HCT116 (cell line): ENCODE data around the gene PNMA8C. TPM values are rescaled to one million over a fixed set of nuclear protein-coding genes. Genes with fewer than 3 reads are reported as not detected.

ENCODE experiments used
- ATAC-seq: fragments of 200-7000 bp; cut with Tn5 transposase; 2 replicates; pipeline ENCODE4 v1.9.1; 2020; ENCODE audit warnings: mild to moderate bottlenecking, moderate library complexity
- Bru-seq: library from RNA; stranded (reverse); fragments of 400-500 nt; gene quantifications from one replicate; lab custom pipeline; 2021; lab: Mats Ljungman, UMichigan
- BruChase-seq, 2 experiments: library from RNA; stranded (reverse); fragments of 400-500 nt; gene quantifications; one replicate each; lab custom pipeline; 2021; lab: Mats Ljungman, UMichigan
- BruUV-seq: library from RNA; stranded (reverse); fragments of 400-500 nt; replicated peaks from 2 replicates; lab custom pipeline; 2021; lab: Mats Ljungman, UMichigan
- CTCF ChIA-PET: fragments of 300-600 bp; sonication (Branson Sonifier 250); formaldehyde crosslinking; loops from one replicate; lab custom pipeline; 2021; ENCODE audit warnings: antibody characterized with exemption; lab: Charles Lee
- POLR2A ChIA-PET: fragments of 300-600, 350-600 bp; sonication (Branson Sonifier 250); formaldehyde crosslinking; loops from one replicate; lab custom pipeline; 2021; ENCODE audit warnings: antibody characterized with exemption; lab: Charles Lee
- RAD21 ChIA-PET, 2 experiments: fragments of 300-600 bp; sonication (Branson Sonifier 250); formaldehyde crosslinking; loops; one replicate each; lab custom pipeline; 2023; ENCODE audit warnings: low total read pairs in 2 of 2; ENCODE audit not compliant: uncharacterized antibody in 2 of 2, unreplicated experiment in 2 of 2, low non-redundant PET in 1 of 2; lab: Charles Lee
- DNase-seq: peaks from one replicate; pipeline ENCODE4 v3.0.0-alpha.2; 2010; ENCODE audit warnings: low read depth, low spot score
- H2AFZ ChIP-seq: fragments of 200-600 bp; shearing (Covaris generic), sonication (generic); 2 replicates; pipeline ENCODE4 v1.6.1; 2017; ENCODE audit warnings: low read depth, mixed run types, mixed read lengths, antibody characterized with exemption, low read length; ENCODE audit not compliant: poor library complexity, severe bottlenecking
- H3K27ac ChIP-seq: 2 replicates; pipeline ENCODE4 v1.5.1; 2012; ENCODE audit warnings: low read depth, low read length
- H3K27me3 ChIP-seq: fragments of 200-600 bp; sonication (generic); 2 replicates; pipeline ENCODE4 v1.6.1; 2016; ENCODE audit warnings: mixed run types, low read length, mixed read lengths; ENCODE audit not compliant: insufficient read depth
- H3K36me3 ChIP-seq, 2 experiments: fragments of 200-500 bp in 1 of 2; fragments of 200-600 bp in 1 of 2; sonication (Bioruptor generic) in 1 of 2; sonication (generic) in 1 of 2; 2 replicates each; pipeline versions ENCODE4 v1.5.1 to v1.6.1; 2014 to 2016; ENCODE audit warnings: low read length in 2 of 2, inconsistent platforms in 1 of 2, mixed read lengths in 1 of 2, mixed run types in 1 of 2; ENCODE audit not compliant: insufficient read depth in 2 of 2, control insufficient read depth in 1 of 2
- H3K4me1 ChIP-seq, 2 experiments: fragments of 200-600 bp in 1 of 2; sonication (generic) in 1 of 2; 2 replicates each; pipeline versions ENCODE4 v1.5.1 to v1.6.1; 2012 to 2017; ENCODE audit warnings: low read length in 2 of 2, inconsistent platforms in 1 of 2, mild to moderate bottlenecking in 1 of 2, mixed read lengths in 1 of 2, mixed run types in 1 of 2, moderate library complexity in 1 of 2; ENCODE audit not compliant: insufficient read depth in 2 of 2, control insufficient read depth in 1 of 2
- H3K4me2 ChIP-seq: fragments of 200-600 bp; sonication (generic); 2 replicates; pipeline ENCODE4 v1.6.1; 2017; ENCODE audit warnings: mixed run types, low read length, mixed read lengths
- H3K4me3 ChIP-seq, 2 experiments: fragments of 200-600 bp in 1 of 2; sonication (generic) in 1 of 2; replicated peaks in 1 of 2; 2 replicates each; pipeline ENCODE4 v1.5.1; 2011 to 2016; ENCODE audit warnings: low read length in 2 of 2, control low read depth in 1 of 2, low read depth in 1 of 2, mild to moderate bottlenecking in 1 of 2, mixed read lengths in 1 of 2, mixed run types in 1 of 2
- H3K79me2 ChIP-seq: fragments of 200-600 bp; sonication (generic); 2 replicates; pipeline ENCODE4 v1.6.1; 2017; ENCODE audit warnings: mild to moderate bottlenecking, mixed run types, low read length, moderate library complexity, mixed read lengths; ENCODE audit not compliant: insufficient read depth
- H3K9ac ChIP-seq: fragments of 200-600 bp; sonication (generic); 2 replicates; pipeline ENCODE4 v1.6.1; 2016; ENCODE audit warnings: low read length, mixed read lengths
- H3K9me2 ChIP-seq: fragments of 200-600 bp; sonication (generic), shearing (Covaris generic); 2 replicates; pipeline ENCODE4 v1.6.1; 2017; ENCODE audit warnings: mixed run types, mild to moderate bottlenecking, moderate library complexity; ENCODE audit not compliant: insufficient read depth
- H3K9me3 ChIP-seq, 2 experiments: fragments of 200-500 bp in 1 of 2; fragments of 200-600 bp in 1 of 2; sonication (Bioruptor generic) in 1 of 2; sonication (generic) in 1 of 2; 2 replicates each; pipeline ENCODE4 v1.6.1; 2014 to 2017; ENCODE audit warnings: low read length in 2 of 2, mixed read lengths in 2 of 2, inconsistent platforms in 1 of 2, low read depth in 1 of 2, mild to moderate bottlenecking in 1 of 2, mixed run types in 1 of 2, moderate library complexity in 1 of 2; ENCODE audit not compliant: control insufficient read depth in 1 of 2, insufficient read depth in 1 of 2
- H4K20me1 ChIP-seq: fragments of 200-600 bp; sonication (generic), shearing (Covaris generic); 2 replicates; pipeline ENCODE4 v1.6.1; 2017; ENCODE audit warnings: mixed run types, mild to moderate bottlenecking, moderate library complexity; ENCODE audit not compliant: insufficient read depth
- ATF3 ChIP-seq: IDR thresholded peaks from 2 replicates; pipeline ENCODE4 v1.6.1; 2012
- CBX3 ChIP-seq: IDR thresholded peaks from 2 replicates; pipeline ENCODE4 v1.6.1; 2012; ENCODE audit warnings: low read depth
- CEBPB ChIP-seq: IDR thresholded peaks from 2 replicates; pipeline ENCODE4 v1.6.1; 2012; ENCODE audit warnings: low read depth
- CTCF ChIP-seq, 3 experiments: fragments of 200-600 bp in 1 of 3; sonication (generic) in 1 of 3; IDR thresholded peaks in 2 of 3; conservative IDR thresholded peaks in 1 of 3; 2 replicates each; pipeline ENCODE4 v1.5.1; 2012 to 2017; ENCODE audit warnings: low read depth in 2 of 3, low read length in 2 of 3, antibody characterized with exemption in 1 of 3, borderline replicate concordance in 1 of 3, control low read depth in 1 of 3, mild to moderate bottlenecking in 1 of 3, mixed read lengths in 1 of 3, mixed run types in 1 of 3, moderate library complexity in 1 of 3; ENCODE audit not compliant: insufficient read depth in 1 of 3
- EZH2 ChIP-seq: fragments of 200-600 bp; sonication (generic); IDR thresholded peaks from 2 replicates; pipeline ENCODE4 v1.6.1; 2017; ENCODE audit warnings: antibody characterized with exemption, mixed run types
- EZH2phosphoT487 ChIP-seq: fragments of 200-600 bp; IDR thresholded peaks from 2 replicates; pipeline ENCODE4 v1.6.1; 2018; ENCODE audit warnings: antibody characterized with exemption, borderline replicate concordance
- FOSL1 ChIP-seq: IDR thresholded peaks from 2 replicates; pipeline ENCODE4 v1.6.1; 2012; ENCODE audit warnings: low read depth
- MAX ChIP-seq: IDR thresholded peaks from 2 replicates; pipeline ENCODE4 v1.6.1; 2012
- POLR2A ChIP-seq: IDR thresholded peaks from 2 replicates; pipeline ENCODE4 v1.7.0; 2011; ENCODE audit warnings: borderline replicate concordance; ENCODE audit not compliant: insufficient read depth, insufficient read length; ENCODE audit errors: extremely low read depth
- POLR2AphosphoS5 ChIP-seq: IDR thresholded peaks from 2 replicates; pipeline ENCODE4 v1.6.1; 2011; ENCODE audit warnings: mild to moderate bottlenecking, low read depth, low read length, moderate library complexity
- RAD21 ChIP-seq: IDR thresholded peaks from 2 replicates; pipeline ENCODE4 v1.6.1; 2012; ENCODE audit warnings: low read depth, mild to moderate bottlenecking
- REST ChIP-seq: IDR thresholded peaks from 2 replicates; pipeline ENCODE4 v1.6.1; 2012; ENCODE audit warnings: low read depth
- SIN3A ChIP-seq: IDR thresholded peaks from 2 replicates; pipeline ENCODE4 v1.6.1; 2012; ENCODE audit warnings: low read depth
- SP1 ChIP-seq: IDR thresholded peaks from 2 replicates; pipeline ENCODE4 v1.6.1; 2012; ENCODE audit warnings: low read depth
- SRF ChIP-seq: IDR thresholded peaks from 2 replicates; pipeline ENCODE4 v1.6.1; 2012; ENCODE audit warnings: low read depth
- YY1 ChIP-seq: IDR thresholded peaks from 2 replicates; pipeline ENCODE4 v1.6.1; 2011; ENCODE audit warnings: low read length, low read depth, moderate library complexity, mild to moderate bottlenecking; ENCODE audit not compliant: insufficient replicate concordance; ENCODE audit errors: extremely low read depth
- ZBTB33 ChIP-seq: IDR thresholded peaks from 2 replicates; pipeline ENCODE4 v1.6.1; 2011; ENCODE audit warnings: mild to moderate bottlenecking, low read length, moderate library complexity; ENCODE audit not compliant: insufficient replicate concordance; ENCODE audit errors: extremely low read depth
- ZNF274 ChIP-seq: fragments of 200-500 bp; sonication (Bioruptor generic); IDR thresholded peaks from 2 replicates; pipeline ENCODE4 v1.6.1; 2014; ENCODE audit warnings: mild to moderate bottlenecking, low read depth, low read length, inconsistent platforms
- intact Hi-C: fragments of 100-400 bp; cut with micrococcal nuclease; formaldehyde crosslinking; loops from 2 replicates; pipeline ENCODE4 v1.10.0; 2022
- long read RNA-seq: library from polyadenylated mRNA; unstranded; transcript quantifications from one replicate; pipeline ENCODE4 v2.0.0, GENCODE V29; 2021; ENCODE audit not compliant: unreplicated experiment
- polyA plus RNA-seq: library from polyadenylated mRNA; unstranded; fragments of >200 nt; gene quantifications from 2 replicates; pipeline ENCODE4 v1.2.1, GENCODE V29; 2012; ENCODE audit warnings: missing spikeins
- total RNA-seq: library from RNA; stranded (reverse); gene quantifications from one replicate; pipeline ENCODE4 v1.2.1, GENCODE V29; 2021; ENCODE audit not compliant: unreplicated experiment

The PNMA8C gene
- total RNA-seq (not detected), Bru-seq, nascent RNA (not detected), BruChase-seq, experiment 1, labeled RNA remaining after a 6-hour chase (not detected), BruChase-seq, experiment 2, labeled RNA remaining after a 2-hour chase (percentile 19 among the genes with signal in this experiment)
- polyA plus RNA-seq: not detected in 2 replicates
- long read RNA-seq: 0 reads

- POLR2A ChIA-PET: no interaction called here
- DNase-seq: no peak
- Histone ChIP-seq H3K79me2 (no peaks in the 10 kb centered on the region), H3K4me3 (no peak within 1 kb of the TSS), H3K9ac (no peak within 1 kb of the TSS), H3K4me2 (no peak within 1 kb of the TSS), H3K27ac (no peak within 1 kb of the TSS), H3K4me1 (no peaks in the 10 kb centered on the region), H3K9me2 (no peaks in the 10 kb centered on the region), H3K9me3 (no peaks in the 10 kb centered on the region), H2AFZ (no peak within 1 kb of the TSS), H4K20me1 (no peaks in the 10 kb centered on the region), H3K27me3 (no peaks in the 10 kb centered on the region), H3K36me3 (no peaks in the 10 kb centered on the region)
- peak; percentile 42; the same call in 1 of the 2 replicates for ATAC-seq
- RAD21 ChIA-PET: no interaction called here
- intact Hi-C loops: no loop called here
- no TSS peak for BruUV-seq
- CTCF ChIA-PET: no interaction called here
- TF ChIP-seq CTCF (IDR thresholded peaks at IDR 0.05 in 2 of 3, conservative IDR thresholded peaks at IDR 0.05 in 1 of 3; ENCODE audit: borderline replicate concordance in 1 of 3, insufficient read depth in 1 of 3, low read depth in 2 of 3, low read length in 2 of 3) (no peak), EZH2phosphoT487 (no peak), EZH2 (no peak), RAD21 (no peak), YY1 (no peak), ZBTB33 (no peak), ZNF274 (no peak), FOSL1 (no peak), CBX3 (no peak), MAX (no peak), SRF (no peak), SP1 (no peak), ATF3 (no peak), CEBPB (no peak), POLR2A (no peak), SIN3A (no peak), REST (no peak), POLR2AphosphoS5 (no peak)
Observed at GRCh38 chr19:46428239-46429135, at the start of gene PNMA8C. Gene PNMA8C, minus strand, starts transcription at chr19:46428936. Its CDS starts 577 bp downstream, at chr19:46428359.
